Activated naive CD4-positive, alpha-beta T cell treated with anti-CD3 and anti-CD28 coated beads, Interleukin-2, amount 50 U/mL, for 16 hours (primary cell): ENCODE measurements around the gene CDPF1.
"Not testable (repeated sequence)": the region's sequence is repeated elsewhere in the genome, so short reads cannot be mapped to it uniquely, and the experiment has no call there.

ENCODE experiments used
- DNase-seq: peaks from one replicate; pipeline ENCODE4 v3.0.0-alpha.2; 2020

The CDPF1 gene

GRCh38 chr22:46224044-46224897 is 25.8 kb downstream of the CDPF1 start:
- DNase-seq, result no peak

GRCh38 chr22:46220921-46221320 is 29.2 kb downstream of the CDPF1 start:
- no peak for DNase-seq

- DNase-seq, result no peak
These were observed 30.5 kb downstream of the CDPF1 start for GRCh38 chr22:46219636-46220035.

GRCh38 chr22:46214616-46215015 is 35.5 kb downstream of the CDPF1 start:
- DNase-seq, result no peak

- DNase-seq, result no peak
These were observed 35.9 kb downstream of the CDPF1 start for GRCh38 chr22:46214149-46214548.

- no peak for DNase-seq
These were observed 37.0 kb downstream of the CDPF1 start for GRCh38 chr22:46213052-46213451.

- no peak for DNase-seq
These were observed 37.9 kb downstream of the CDPF1 start for GRCh38 chr22:46212195-46212594.

- no peak for DNase-seq
These were observed 40.8 kb downstream of the CDPF1 start for GRCh38 chr22:46209262-46209661.

- DNase-seq, result no peak
These were observed 46.5 kb downstream of the CDPF1 start for GRCh38 chr22:46203601-46203980.

GRCh38 chr22:46202897-46203600 is 47.0 kb downstream of the CDPF1 start:
- no peak for DNase-seq

GRCh38 chr22:46201059-46201757 is 48.9 kb downstream of the CDPF1 start:
- DNase-seq, result no peak

- DNase-seq, result not testable (repeated sequence)
These were observed 51.3 kb downstream of the CDPF1 start for GRCh38 chr22:46198806-46199205.

GRCh38 chr22:46198274-46198673 is 51.8 kb downstream of the CDPF1 start:
- DNase-seq, result no peak

- no peak for DNase-seq
These were observed 53.8 kb downstream of the CDPF1 start for GRCh38 chr22:46196278-46196677.

- DNase-seq, result no peak
These were observed 54.5 kb downstream of the CDPF1 start for GRCh38 chr22:46195487-46196165.
